HG02642 (cell line): ENCODE data around the gene ANKRD13C.
A peak's percentile ranks its signal among the peaks of the same experiment; 100 is the strongest.

ENCODE experiments used
- ATAC-seq: cut with Tn5 transposase; IDR thresholded peaks from one replicate; pipeline ENCODE4 v1.9.1; 2021; ENCODE audit warnings: mild to moderate bottlenecking; ENCODE audit not compliant: unreplicated experiment, poor library complexity

ANKRD13C gene

GRCh38 chr1:70314706-70315304 lies 39.7 kb downstream of the ANKRD13C start:
- ATAC-seq = no peak

- no peak for ATAC-seq
These were observed 43.2 kb downstream of the ANKRD13C start for GRCh38 chr1:70311369-70311768.

- no peak for ATAC-seq
These were observed 55.0 kb downstream of the ANKRD13C start for GRCh38 chr1:70299472-70299871.

GRCh38 chr1:70295749-70296148 lies 58.8 kb downstream of the ANKRD13C start:
- no peak for ATAC-seq

GRCh38 chr1:70293186-70293843 lies 61.2 kb downstream of the ANKRD13C start:
- no peak for ATAC-seq

- ATAC-seq = no peak
These were observed 64.3 kb downstream of the ANKRD13C start for GRCh38 chr1:70290218-70290617.

- no peak for ATAC-seq
These were observed 66.4 kb downstream of the ANKRD13C start for GRCh38 chr1:70288166-70288565.

GRCh38 chr1:70286453-70286852 lies 68.1 kb downstream of the ANKRD13C start:
- ATAC-seq = no peak

- ATAC-seq = no peak
These were observed 70.2 kb downstream of the ANKRD13C start for GRCh38 chr1:70284366-70284765.

- ATAC-seq = no peak
These were observed 75.8 kb downstream of the ANKRD13C start for GRCh38 chr1:70278710-70279109.

- no peak for ATAC-seq
These were observed 76.6 kb downstream of the ANKRD13C start for GRCh38 chr1:70277875-70278274.

GRCh38 chr1:70265946-70266345 lies 88.6 kb downstream of the ANKRD13C start:
- no peak for ATAC-seq

GRCh38 chr1:70264839-70265238 lies 89.7 kb downstream of the ANKRD13C start:
- no peak for ATAC-seq

- ATAC-seq = no peak
These were observed 97.9 kb downstream of the ANKRD13C start for GRCh38 chr1:70256664-70257063.

GRCh38 chr1:70248729-70249128 lies 105.8 kb downstream of the ANKRD13C start:
- no peak for ATAC-seq

- ATAC-seq = no peak
These were observed 106.8 kb downstream of the ANKRD13C start for GRCh38 chr1:70247768-70248167.

- ATAC-seq = no peak
These were observed 107.4 kb downstream of the ANKRD13C start for GRCh38 chr1:70247122-70247521.

GRCh38 chr1:70239940-70240339 lies 114.6 kb downstream of the ANKRD13C start:
- ATAC-seq = no peak

- no peak for ATAC-seq
These were observed 119.8 kb downstream of the ANKRD13C start for GRCh38 chr1:70234733-70235132.

GRCh38 chr1:70231475-70231874 lies 123.0 kb downstream of the ANKRD13C start:
- no peak for ATAC-seq

GRCh38 chr1:70228670-70229069 lies 125.9 kb downstream of the ANKRD13C start:
- ATAC-seq = no peak

GRCh38 chr1:70227439-70227838 lies 127.1 kb downstream of the ANKRD13C start:
- peak; percentile 57 for ATAC-seq
